Measurements from ENCODE around the gene SHROOM2.
A peak's percentile ranks its signal among the peaks of the same experiment; 100 is the strongest.

Gene SHROOM2

GRCh38 chrX:9897761-9898161 is 111.5 kb downstream of the SHROOM2 start:
- in situ Hi-C loops (cut with MboI; ENCODE audit: low pct_unique_long_range_greater_than_20kb, low sequenced_read_pairs, unreplicated experiment) = no loop called here
- no peak for DNase-seq (ENCODE audit: low spot score)
- no peak for TF ChIP-seq CTCF (IDR thresholded peaks at IDR 0.05; ENCODE audit: extremely low read depth, insufficient read depth, missing control alignments)

- TF ChIP-seq CTCF (IDR thresholded peaks at IDR 0.05; ENCODE audit: extremely low read depth, insufficient read depth, missing control alignments) = no peak
- in situ Hi-C loops (cut with MboI; ENCODE audit: low pct_unique_long_range_greater_than_20kb, low sequenced_read_pairs, unreplicated experiment) = no loop called here
- DNase-seq (ENCODE audit: low spot score) = peak; percentile 54
These were observed 113.4 kb downstream of the SHROOM2 start for GRCh38 chrX:9899640-9900111.

- in situ Hi-C loops (cut with MboI; ENCODE audit: low pct_unique_long_range_greater_than_20kb, low sequenced_read_pairs, unreplicated experiment) = no loop called here
- no peak for DNase-seq (ENCODE audit: low spot score)
- TF ChIP-seq CTCF (IDR thresholded peaks at IDR 0.05; ENCODE audit: extremely low read depth, insufficient read depth, missing control alignments) = no peak
These were observed 116.4 kb downstream of the SHROOM2 start for GRCh38 chrX:9902656-9903055.

GRCh38 chrX:9903146-9903545 is 116.9 kb downstream of the SHROOM2 start:
- DNase-seq (ENCODE audit: low spot score) = no peak

GRCh38 chrX:9905288-9905687 is 119.1 kb downstream of the SHROOM2 start:
- no peak for TF ChIP-seq CTCF (IDR thresholded peaks at IDR 0.05; ENCODE audit: extremely low read depth, insufficient read depth, missing control alignments)
- no peak for DNase-seq (ENCODE audit: low spot score)
- in situ Hi-C loops (cut with MboI; ENCODE audit: low pct_unique_long_range_greater_than_20kb, low sequenced_read_pairs, unreplicated experiment) = no loop called here

More at GRCh38 chrX:9903146-9903545, 116.9 kb downstream of the SHROOM2 start:
- no peak for TF ChIP-seq CTCF (IDR thresholded peaks at IDR 0.05; ENCODE audit: extremely low read depth, insufficient read depth, missing control alignments)
- in situ Hi-C loops (cut with MboI; ENCODE audit: low pct_unique_long_range_greater_than_20kb, low sequenced_read_pairs, unreplicated experiment) = no loop called here

GRCh38 chrX:9905721-9906120 is 119.5 kb downstream of the SHROOM2 start:
- in situ Hi-C loops (cut with MboI; ENCODE audit: low pct_unique_long_range_greater_than_20kb, low sequenced_read_pairs, unreplicated experiment) = no loop called here
- no peak for DNase-seq (ENCODE audit: low spot score)
- TF ChIP-seq CTCF (IDR thresholded peaks at IDR 0.05; ENCODE audit: extremely low read depth, insufficient read depth, missing control alignments) = no peak

GRCh38 chrX:9906919-9907318 is 120.7 kb downstream of the SHROOM2 start:
- DNase-seq (ENCODE audit: low spot score) = no peak
- no peak for TF ChIP-seq CTCF (IDR thresholded peaks at IDR 0.05; ENCODE audit: extremely low read depth, insufficient read depth, missing control alignments)
- in situ Hi-C loops (cut with MboI; ENCODE audit: low pct_unique_long_range_greater_than_20kb, low sequenced_read_pairs, unreplicated experiment) = no loop called here
